Trophoblast cell (in vitro differentiated cells and primary cell): ENCODE data around the gene SVBP. TPM values are rescaled to one million over a fixed set of nuclear protein-coding genes. Genes with fewer than 3 reads are reported as not detected.

Experiments used
- DNase-seq, 2 donors: peaks; one replicate each; pipeline ENCODE4 v3.0.0-alpha.2; 2016
- H2AFZ ChIP-seq: 2 replicates; pipeline ENCODE4 v1.6.1; 2013; ENCODE audit warnings: low read length, moderate library complexity, mild to moderate bottlenecking; ENCODE audit not compliant: insufficient read depth, poor library complexity
- H2AK5ac ChIP-seq: 2 replicates; pipeline ENCODE4 v1.6.1; 2013; ENCODE audit warnings: mild to moderate bottlenecking, low read length
- H2BK120ac ChIP-seq: 2 replicates; pipeline ENCODE4 v1.6.1; 2013; ENCODE audit warnings: low read length, mild to moderate bottlenecking, moderate library complexity; ENCODE audit not compliant: insufficient read depth, poor library complexity
- H2BK12ac ChIP-seq: 2 replicates; pipeline ENCODE4 v1.6.1; 2013; ENCODE audit warnings: mild to moderate bottlenecking, low read length, moderate library complexity
- H2BK5ac ChIP-seq: 2 replicates; pipeline ENCODE4 v1.6.1; 2013; ENCODE audit warnings: low read length, low read depth, moderate library complexity, mild to moderate bottlenecking; ENCODE audit not compliant: poor library complexity
- H3K14ac ChIP-seq: 2 replicates; pipeline ENCODE4 v1.6.1; 2013; ENCODE audit warnings: mild to moderate bottlenecking, low read length
- H3K18ac ChIP-seq: 2 replicates; pipeline ENCODE4 v1.6.1; 2013; ENCODE audit warnings: mild to moderate bottlenecking, low read length
- H3K23ac ChIP-seq: 2 replicates; pipeline ENCODE4 v1.6.1; 2013; ENCODE audit warnings: low read length
- H3K27ac ChIP-seq: 2 replicates; pipeline ENCODE4 v1.5.1; 2013; ENCODE audit warnings: low read depth, mild to moderate bottlenecking, inconsistent platforms, low read length, moderate library complexity
- H3K27me3 ChIP-seq: 2 replicates; pipeline ENCODE4 v1.6.1; 2013; ENCODE audit warnings: inconsistent platforms, mild to moderate bottlenecking, low read length, moderate library complexity; ENCODE audit not compliant: insufficient read depth
- H3K36me3 ChIP-seq, 2 experiments: 1 replicate in 1 of 2; 2 replicates in 1 of 2; pipeline ENCODE4 v1.6.1; 2013; ENCODE audit warnings: low read length in 2 of 2, mild to moderate bottlenecking in 2 of 2, moderate library complexity in 1 of 2; ENCODE audit not compliant: insufficient read depth in 2 of 2, control insufficient read depth in 1 of 2
- H3K4ac ChIP-seq: 2 replicates; pipeline ENCODE4 v1.6.1; 2013; ENCODE audit warnings: low read depth, mild to moderate bottlenecking, low read length, moderate library complexity
- H3K4me1 ChIP-seq, 2 experiments: 1 replicate in 1 of 2; 2 replicates in 1 of 2; pipeline ENCODE4 v1.6.1; 2013; ENCODE audit warnings: low read length in 2 of 2, mild to moderate bottlenecking in 2 of 2, moderate library complexity in 1 of 2; ENCODE audit not compliant: insufficient read depth in 2 of 2, control insufficient read depth in 1 of 2
- H3K4me2 ChIP-seq: 2 replicates; pipeline ENCODE4 v1.6.1; 2013; ENCODE audit warnings: inconsistent platforms, mild to moderate bottlenecking, low read length, moderate library complexity
- H3K4me3 ChIP-seq: 2 replicates; pipeline ENCODE4 v1.5.1; 2013; ENCODE audit warnings: mild to moderate bottlenecking, low read depth, low read length, inconsistent platforms
- H3K79me1 ChIP-seq: one replicate; pipeline ENCODE4 v1.6.1; 2013; ENCODE audit warnings: low read length
- H3K79me2 ChIP-seq: 2 replicates; pipeline ENCODE4 v1.6.1; 2013; ENCODE audit warnings: low read length, mild to moderate bottlenecking; ENCODE audit not compliant: control insufficient read depth, insufficient read depth, poor library complexity
- H3K9ac ChIP-seq: 2 replicates; pipeline ENCODE4 v1.6.1; 2013; ENCODE audit warnings: mild to moderate bottlenecking, low read length
- H3K9me3 ChIP-seq: 2 replicates; pipeline ENCODE4 v1.6.1; 2013; ENCODE audit warnings: low read depth, mild to moderate bottlenecking, control low read depth, inconsistent platforms, low read length; ENCODE audit not compliant: insufficient read depth
- H4K12ac ChIP-seq: 2 replicates; pipeline ENCODE4 v1.6.1; 2013; ENCODE audit warnings: low read depth, mild to moderate bottlenecking, low read length, moderate library complexity
- H4K8ac ChIP-seq: 2 replicates; pipeline ENCODE4 v1.6.1; 2013; ENCODE audit warnings: low read depth, mild to moderate bottlenecking, low read length, moderate library complexity
- H4K91ac ChIP-seq: one replicate; pipeline ENCODE4 v1.6.1; 2013; ENCODE audit warnings: low read depth, mild to moderate bottlenecking, low read length, moderate library complexity
- WGBS: extraction: QIAGEN DNeasy Blood & Tissue Kit; methylation state at CpG from one replicate; pipeline ENCODE4 v1.1.7; 2013; ENCODE audit warnings: missing lambda C conversion rate; ENCODE audit not compliant: insufficient read length, insufficient coverage; ENCODE audit errors: extremely low coverage; 5-methylcytosine and 5-hydroxymethylcytosine counted together
- polyA plus RNA-seq: library from polyadenylated mRNA; stranded (reverse); fragments of 200-250 nt; gene quantifications from 2 replicates; pipeline ENCODE4 v1.2.3, GENCODE V29; 2013

Gene SVBP
- 47.5 and 50.1 TPM in 2 replicates for polyA plus RNA-seq

DNA sequence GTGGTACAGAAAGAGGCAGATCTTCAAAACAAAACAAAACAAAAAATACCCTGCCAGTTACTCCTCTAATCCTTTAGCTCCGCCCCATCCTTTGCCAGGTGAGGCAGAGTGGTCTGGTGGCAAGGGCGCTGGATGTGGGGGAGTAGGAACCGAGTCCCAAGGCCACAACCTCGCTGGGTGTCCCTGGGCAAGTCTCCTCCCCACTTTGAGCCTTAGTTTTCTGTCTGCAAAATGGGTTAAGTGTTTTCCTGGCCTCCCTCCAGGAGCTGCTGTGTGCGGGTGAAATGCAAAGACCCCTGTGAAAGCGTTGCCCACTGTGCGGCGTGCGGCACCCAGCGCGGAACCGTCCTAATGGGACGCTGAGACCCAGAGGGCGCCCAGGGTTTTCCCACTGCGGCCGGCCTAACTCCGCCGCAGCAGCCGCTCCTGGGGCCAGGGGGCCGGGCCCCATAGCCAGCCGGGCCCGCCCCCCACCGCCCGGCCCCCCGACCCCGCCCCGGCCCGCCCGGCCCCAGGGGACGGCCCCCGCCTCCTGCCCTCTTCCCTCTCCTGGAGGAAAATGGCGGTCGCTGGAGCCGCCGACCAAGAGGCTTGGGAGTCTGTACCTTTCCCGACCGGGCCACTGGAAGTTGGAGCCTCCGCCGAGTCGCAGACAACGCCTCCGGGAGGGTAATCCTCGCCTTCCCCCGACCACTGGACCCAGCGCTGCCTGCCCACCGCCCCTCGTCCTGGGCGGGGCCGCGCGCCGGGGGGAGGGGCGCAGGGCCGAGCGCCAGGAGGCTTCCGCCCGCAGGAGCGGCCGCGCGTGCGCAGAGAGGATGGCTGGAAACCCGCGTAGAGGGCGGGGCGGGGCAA, at the start of gene SVBP, which contains the start of gene ERMAP:
Gene SVBP, minus strand, starts transcription at position 813 of the 855 bp plus-strand sequence. CDS start 853 bp downstream, outside the sequence.
Gene ERMAP, plus strand, starts transcription at position 538 of the 855 bp plus-strand sequence. CDS start 13,327 bp downstream, outside the sequence.
- Histone ChIP-seq H3K36me3 (no peaks in the 10 kb centered on the region), H3K9me3 (no peaks in the 10 kb centered on the region), H3K27ac (peak within 1 kb of the TSS; percentile 100), H3K4me2 (peak within 1 kb of the TSS; percentile 75), H3K18ac (peak within 1 kb of the TSS; percentile 92), H3K14ac (peak within 1 kb of the TSS; percentile 90), H3K79me2 (peaks cover 7% of the 10 kb centered on the region), H4K12ac (peak within 1 kb of the TSS; percentile 87), H3K9ac (peak within 1 kb of the TSS; percentile 99), H3K4ac (peak within 1 kb of the TSS; percentile 92), H2AFZ (peak within 1 kb of the TSS; percentile 91), H3K27me3 (no peaks in the 10 kb centered on the region), H3K23ac (no peak within 1 kb of the TSS), H3K4me3 (peak within 1 kb of the TSS; percentile 94), H2BK120ac (peak within 1 kb of the TSS; percentile 97), H2BK12ac (peak within 1 kb of the TSS; percentile 51), H4K8ac (peak within 1 kb of the TSS; percentile 97), H4K91ac (peak within 1 kb of the TSS; percentile 88), H3K79me1 (peaks cover 6% of the 10 kb centered on the region), H2AK5ac (peak within 1 kb of the TSS; percentile 80), H3K4me1 (peaks cover 8% of the 10 kb centered on the region in 2 experiments), H2BK5ac (peak within 1 kb of the TSS; percentile 93)
- DNase-seq: peak; percentile 85 to 96
- no CpG with 5 or more reads among the region's 66 CpGs for WGBS

GRCh38 chr1:42866549-42866948, 49.4 kb upstream of the SVBP start:
- Histone ChIP-seq H4K8ac (no peak overlapping the region), H3K4me1 (no peaks in the 10 kb centered on the region), H2BK5ac (no peak overlapping the region), H3K23ac (no peak overlapping the region), H3K4me2 (no peak overlapping the region), H3K14ac (no peak overlapping the region), H2AK5ac (no peak overlapping the region), H2AFZ (no peak overlapping the region), H3K79me2 (no peaks in the 10 kb centered on the region), H3K18ac (no peak overlapping the region), H3K9ac (no peak overlapping the region), H3K36me3 (no peaks in the 10 kb centered on the region), H3K4me3 (no peak overlapping the region), H3K4ac (no peak overlapping the region), H2BK120ac (no peak overlapping the region), H3K27ac (no peak overlapping the region), H4K91ac (no peak overlapping the region), H3K9me3 (no peaks in the 10 kb centered on the region), H4K12ac (no peak overlapping the region), H2BK12ac (no peak overlapping the region), H3K27me3 (no peaks in the 10 kb centered on the region), H3K79me1 (no peaks in the 10 kb centered on the region)
- WGBS: no CpG with 5 or more reads among the region's 5 CpGs
- DNase-seq: no peak

- Histone ChIP-seq H2AK5ac (no peak overlapping the region), H3K9me3 (peaks cover 14% of the 10 kb centered on the region), H3K14ac (no peak overlapping the region), H2BK5ac (no peak overlapping the region), H3K4me1 (no peaks in the 10 kb centered on the region), H3K27ac (no peak overlapping the region), H3K36me3 (peaks cover 0 to 2% of the 10 kb centered on the region in 2 experiments), H3K79me1 (no peaks in the 10 kb centered on the region), H2AFZ (no peak overlapping the region), H4K8ac (no peak overlapping the region), H3K4me2 (no peak overlapping the region), H2BK120ac (no peak overlapping the region), H3K23ac (no peak overlapping the region), H3K4me3 (no peak overlapping the region), H4K12ac (no peak overlapping the region), H2BK12ac (no peak overlapping the region), H3K18ac (no peak overlapping the region), H3K27me3 (no peaks in the 10 kb centered on the region), H3K79me2 (no peaks in the 10 kb centered on the region), H3K4ac (no peak overlapping the region), H3K9ac (no peak overlapping the region), H4K91ac (no peak overlapping the region)
- DNase-seq: no peak
Measured at GRCh38 chr1:42861014-42861399, 43.8 kb upstream of the SVBP start.

DNA sequence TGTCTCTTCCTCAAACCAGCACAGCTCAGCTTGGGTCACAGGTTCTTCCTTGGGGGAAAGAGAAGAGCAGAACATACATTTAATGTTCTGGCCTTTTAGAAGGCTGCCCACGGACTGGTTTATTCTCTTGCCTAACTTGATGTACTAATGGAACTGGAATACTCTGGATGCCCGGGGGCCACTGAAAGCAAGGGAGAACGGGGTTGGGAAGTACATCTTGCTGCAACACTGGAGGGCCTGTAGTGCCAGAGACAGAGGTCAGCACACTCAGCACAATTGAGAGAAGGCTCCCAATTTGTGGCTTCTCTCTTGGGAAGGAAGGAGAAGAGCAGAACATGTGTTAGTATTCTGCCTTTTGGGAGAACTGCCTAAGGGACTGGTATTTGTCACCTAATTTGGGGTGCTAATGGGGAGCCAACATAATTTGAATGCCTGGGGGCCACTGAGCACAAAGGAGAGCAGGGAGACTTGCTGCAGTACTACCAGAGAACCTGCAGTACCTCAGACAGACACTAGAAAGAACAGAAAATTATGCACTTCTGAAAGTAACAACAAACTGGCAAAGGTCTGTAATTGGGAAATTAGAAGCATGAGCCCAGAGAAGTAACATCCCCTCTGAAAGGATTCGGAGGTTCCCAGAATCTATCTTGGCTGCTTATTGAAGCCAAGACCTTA, 43.3 kb upstream of the SVBP start:
- peaks cover 0 to 2% of the 10 kb centered on the region in 2 experiments for H3K36me3 ChIP-seq
- H2AFZ ChIP-seq: no peak overlapping the region
- no peak overlapping the region for H4K12ac ChIP-seq
- no peak overlapping the region for H3K14ac ChIP-seq
- no peaks in the 10 kb centered on the region for H3K27me3 ChIP-seq
- no peak overlapping the region for H3K18ac ChIP-seq
- no peak overlapping the region for H2BK5ac ChIP-seq
- H3K9me3 ChIP-seq: peaks cover 14% of the 10 kb centered on the region
- no peak overlapping the region for H2AK5ac ChIP-seq
- H3K4me3 ChIP-seq: no peak overlapping the region
- no CpG with 5 or more reads among the region's 4 CpGs for WGBS
- H3K27ac ChIP-seq: no peak overlapping the region
- no peak overlapping the region for H3K23ac ChIP-seq
- DNase-seq: peak; percentile 64 to 79
- no peak overlapping the region for H2BK12ac ChIP-seq
- no peak overlapping the region for H4K91ac ChIP-seq
- H3K9ac ChIP-seq: no peak overlapping the region
- H4K8ac ChIP-seq: no peak overlapping the region
- no peaks in the 10 kb centered on the region for H3K79me1 ChIP-seq
- no peak overlapping the region for H3K4ac ChIP-seq
- no peak overlapping the region for H2BK120ac ChIP-seq
- no peaks in the 10 kb centered on the region for H3K4me1 ChIP-seq
- no peak overlapping the region for H3K4me2 ChIP-seq
- no peaks in the 10 kb centered on the region for H3K79me2 ChIP-seq
